Stimulated activated naive CD8-positive, alpha-beta T cell treated with anti-CD3 and anti-CD28 coated beads, Interleukin-15, amount 100 ng/mL, for 72 hours (primary cell): Measurements from ENCODE around the gene DMRTB1.
A peak's percentile ranks its signal among the peaks of the same experiment; 100 is the strongest.

Experiments
- ATAC-seq: fragments of 150-1000 bp; cut with Tn5 transposase; 2 replicates; pipeline ENCODE4 v1.10.0; 2021; ENCODE audit warnings: mild to moderate bottlenecking, moderate library complexity
- DNase-seq, 2 donors: peaks; one replicate each; pipeline ENCODE4 v3.0.0; 2021 to 2022
- H3K27ac Mint-ChIP-seq, 2 donors: one replicate each; pipeline ENCODE4 v1.8.0; 2022; ENCODE audit warnings: mild to moderate bottlenecking in 2 of 2, mixed read lengths in 2 of 2, moderate library complexity in 2 of 2
- H3K27me3 Mint-ChIP-seq: one replicate; pipeline ENCODE4 v1.8.0; 2022; ENCODE audit warnings: mixed read lengths
- H3K4me1 Mint-ChIP-seq: one replicate; pipeline ENCODE4 v1.8.0; 2022; ENCODE audit warnings: mild to moderate bottlenecking, mixed read lengths
- H3K4me3 Mint-ChIP-seq, 2 donors: one replicate each; pipeline ENCODE4 v1.8.0; 2022; ENCODE audit warnings: mild to moderate bottlenecking in 2 of 2, mixed read lengths in 2 of 2, moderate library complexity in 1 of 2
- H3K9me3 Mint-ChIP-seq, 2 donors: one replicate each; pipeline ENCODE4 v1.8.0; 2022; ENCODE audit warnings: mixed read lengths in 2 of 2

DMRTB1 gene

GRCh38 chr1:53449693-53450092 is 9.5 kb upstream of the DMRTB1 start:
- DNase-seq (no peak), ATAC-seq (no peak)
- Mint-ChIP-seq H3K9me3 (no peaks in the 10 kb centered on the region), H3K27ac (no peak overlapping the region), H3K4me1 (no peaks in the 10 kb centered on the region), H3K4me3 (no peak overlapping the region), H3K27me3 (peaks cover 11% of the 10 kb centered on the region)

GRCh38 chr1:53450225-53450624 is 9.0 kb upstream of the DMRTB1 start:
- DNase-seq (no peak), ATAC-seq (no peak)
- Mint-ChIP-seq H3K4me3 (no peak overlapping the region), H3K27me3 (peaks cover 11% of the 10 kb centered on the region), H3K4me1 (no peaks in the 10 kb centered on the region), H3K9me3 (no peaks in the 10 kb centered on the region), H3K27ac (no peak overlapping the region)

- no peak for ATAC-seq
- Mint-ChIP-seq H3K4me3 (no peak overlapping the region), H3K27ac (no peak overlapping the region), H3K9me3 (no peaks in the 10 kb centered on the region), H3K27me3 (peaks cover 11% of the 10 kb centered on the region), H3K4me1 (no peaks in the 10 kb centered on the region)
- DNase-seq = no peak
Measured at GRCh38 chr1:53454019-53454418, 5.2 kb upstream of the DMRTB1 start.

- Mint-ChIP-seq H3K4me3 (no peak overlapping the region), H3K27ac (no peak overlapping the region), H3K27me3 (no peaks in the 10 kb centered on the region), H3K4me1 (no peaks in the 10 kb centered on the region), H3K9me3 (no peaks in the 10 kb centered on the region)
- DNase-seq (no peak), ATAC-seq (no peak)
Measured at GRCh38 chr1:53455364-53455991, 3.7 kb upstream of the DMRTB1 start.

- no peak for ATAC-seq
Measured at GRCh38 chr1:53458634-53459033, 565 bp upstream of the DMRTB1 start.

GRCh38 chr1:53460211-53460634 is 1.0 kb downstream of the DMRTB1 start:
- Mint-ChIP-seq H3K4me3 (no peak overlapping the region), H3K9me3 (no peaks in the 10 kb centered on the region), H3K27ac (no peak overlapping the region), H3K27me3 (no peaks in the 10 kb centered on the region), H3K4me1 (no peaks in the 10 kb centered on the region)
- ATAC-seq (no peak), DNase-seq (no peak)

More at GRCh38 chr1:53458634-53459033, 565 bp upstream of the DMRTB1 start:
- Mint-ChIP-seq H3K27me3 (no peaks in the 10 kb centered on the region), H3K27ac (no peak overlapping the region), H3K4me1 (no peaks in the 10 kb centered on the region), H3K9me3 (no peaks in the 10 kb centered on the region), H3K4me3 (no peak overlapping the region)
- DNase-seq = no peak

GRCh38 chr1:53460666-53461322 is 1.6 kb downstream of the DMRTB1 start:
- DNase-seq (no peak), ATAC-seq (no peak)
- Mint-ChIP-seq H3K27ac (no peak overlapping the region), H3K4me1 (no peaks in the 10 kb centered on the region), H3K4me3 (no peak overlapping the region), H3K9me3 (no peaks in the 10 kb centered on the region), H3K27me3 (no peaks in the 10 kb centered on the region)

GRCh38 chr1:53461323-53462044 is 2.3 kb downstream of the DMRTB1 start:
- Mint-ChIP-seq H3K4me1 (no peaks in the 10 kb centered on the region), H3K27ac (no peak overlapping the region), H3K9me3 (no peaks in the 10 kb centered on the region), H3K4me3 (no peak overlapping the region), H3K27me3 (no peaks in the 10 kb centered on the region)
- no peak for DNase-seq
- peak; percentile 28 for ATAC-seq

- no peaks in the 10 kb centered on the region for H3K9me3 Mint-ChIP-seq
- peak overlapping the region in 1 of 2 donors; percentile 52 for H3K27ac Mint-ChIP-seq
- no peak overlapping the region for H3K4me3 Mint-ChIP-seq
- ATAC-seq (no peak), DNase-seq (no peak)
- no peaks in the 10 kb centered on the region for H3K4me1 Mint-ChIP-seq
- H3K27me3 Mint-ChIP-seq = no peaks in the 10 kb centered on the region
Measured at GRCh38 chr1:53462193-53462592, 3.0 kb downstream of the DMRTB1 start.

GRCh38 chr1:53462769-53463501 is 3.7 kb downstream of the DMRTB1 start:
- no peak overlapping the region for H3K4me3 Mint-ChIP-seq
- no peaks in the 10 kb centered on the region for H3K9me3 Mint-ChIP-seq
- no peaks in the 10 kb centered on the region for H3K27me3 Mint-ChIP-seq
- DNase-seq (no peak), ATAC-seq (no peak)
- H3K27ac Mint-ChIP-seq = peak overlapping the region in 1 of 2 donors; percentile 79
- no peaks in the 10 kb centered on the region for H3K4me1 Mint-ChIP-seq

- DNase-seq = no peak
- Mint-ChIP-seq H3K27ac (no peak overlapping the region), H3K4me3 (no peak overlapping the region), H3K4me1 (no peaks in the 10 kb centered on the region), H3K9me3 (no peaks in the 10 kb centered on the region), H3K27me3 (no peaks in the 10 kb centered on the region)
- no peak for ATAC-seq
Measured at GRCh38 chr1:53463961-53464899, 5.0 kb downstream of the DMRTB1 start.

- no peak overlapping the region for H3K4me3 Mint-ChIP-seq
Measured at GRCh38 chr1:53465023-53465957, 6.1 kb downstream of the DMRTB1 start.

GRCh38 chr1:53467391-53467790 is 8.2 kb downstream of the DMRTB1 start:
- Mint-ChIP-seq H3K9me3 (no peaks in the 10 kb centered on the region), H3K4me1 (no peaks in the 10 kb centered on the region), H3K27me3 (no peaks in the 10 kb centered on the region), H3K27ac (peak overlapping the region in 1 of 2 donors; percentile 21), H3K4me3 (no peak overlapping the region)
- DNase-seq = no peak
- no peak for ATAC-seq

More at GRCh38 chr1:53465023-53465957, 6.1 kb downstream of the DMRTB1 start:
- no peaks in the 10 kb centered on the region for H3K27me3 Mint-ChIP-seq
- H3K27ac Mint-ChIP-seq = no peak overlapping the region
- H3K9me3 Mint-ChIP-seq = no peaks in the 10 kb centered on the region
- ATAC-seq = no peak
- no peak for DNase-seq
- H3K4me1 Mint-ChIP-seq = no peaks in the 10 kb centered on the region

GRCh38 chr1:53468374-53468773 is 9.2 kb downstream of the DMRTB1 start:
- no peak overlapping the region for H3K27ac Mint-ChIP-seq
- no peaks in the 10 kb centered on the region for H3K9me3 Mint-ChIP-seq
- no peaks in the 10 kb centered on the region for H3K27me3 Mint-ChIP-seq
- no peak for ATAC-seq
- no peak overlapping the region for H3K4me3 Mint-ChIP-seq
- no peak for DNase-seq
- no peaks in the 10 kb centered on the region for H3K4me1 Mint-ChIP-seq
